ENCODE data around the gene B3GLCT. TPM values are rescaled to one million over a fixed set of nuclear protein-coding genes. Genes with fewer than 3 reads are reported as not detected.

B3GLCT gene
- total and polyA plus RNA-seq, 4 donors = 1.5 to 3.6 (median 2.2) TPM

DNA sequence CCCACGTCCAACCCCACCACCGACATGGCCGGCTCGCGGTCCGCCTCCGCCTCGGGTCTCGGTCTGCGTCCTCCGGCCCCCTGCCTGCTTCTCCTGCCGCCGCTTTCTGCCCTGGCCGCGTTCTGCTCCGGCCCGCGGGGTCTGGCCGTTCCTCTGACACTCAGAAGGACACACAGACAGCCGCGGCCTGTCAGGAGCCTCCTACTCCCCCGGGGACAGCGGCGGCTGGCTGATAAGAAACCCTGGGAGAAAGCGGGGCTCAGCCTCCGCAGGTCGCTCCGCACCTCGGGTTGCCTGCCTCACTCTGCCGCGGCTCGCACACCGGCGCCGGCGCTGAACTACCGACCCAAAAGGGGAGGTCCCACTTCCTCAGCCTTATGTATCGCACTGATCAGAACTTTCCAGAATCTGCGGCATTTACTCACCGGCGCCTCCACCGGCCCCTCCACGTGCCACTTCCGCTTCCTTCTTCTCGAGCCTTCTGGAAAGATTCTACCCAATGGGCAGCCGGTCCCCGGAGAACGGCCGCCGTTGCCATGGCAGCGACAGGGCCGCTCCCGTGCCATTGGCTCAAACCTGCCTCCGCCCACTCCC lies 38.1 kb upstream of the B3GLCT start, which contains the start of gene HSPH1:
Gene HSPH1 (minus strand): TSS at position 348 of the 594 bp plus-strand sequence. CDS start 322 bp downstream, at position 26.
- under 1% methylated on average over 54 of the region's 54 CpGs for WGBS
- peak within 1 kb of the TSS; percentile 60 to 78 (median 66) for H3K4me3 ChIP-seq (ENCODE audit: low read depth in 1 of 3, low read length in 3 of 3)
- TF ChIP-seq JUND (IDR thresholded peaks at IDR 0.05) (no peak), HNF4G (IDR thresholded peaks at IDR 0.05) (no peak), SP1 (IDR thresholded peaks at IDR 0.05) (no peak), HNF4A (conservative IDR thresholded peaks at IDR 0.05) (no peak), EGR1 (IDR thresholded peaks at IDR 0.05; ENCODE audit: low read depth in 2 of 2) (peak in 1 of 2 donors; percentile 68), GABPA (IDR thresholded peaks at IDR 0.05 in 1 of 2, conservative IDR thresholded peaks at IDR 0.05 in 1 of 2) (peak; percentile 66 to 88), FOXA2 (IDR thresholded peaks at IDR 0.05) (no peak), YY1 (IDR thresholded peaks at IDR 0.05) (peak; percentile 95), RAD21 (IDR thresholded peaks at IDR 0.05) (no peak), TAF1 (conservative IDR thresholded peaks at IDR 0.05) (peak; percentile 65), RXRA (IDR thresholded peaks at IDR 0.05) (no peak)
- TF ChIP-seq, protein P1, sequence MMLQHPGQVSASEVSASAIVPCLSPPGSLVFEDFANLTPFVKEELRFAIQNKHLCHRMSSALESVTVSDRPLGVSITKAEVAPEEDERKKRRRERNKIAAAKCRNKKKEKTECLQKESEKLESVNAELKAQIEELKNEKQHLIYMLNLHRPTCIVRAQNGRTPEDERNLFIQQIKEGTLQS (IDR thresholded peaks at IDR 0.05) = no peak
- TF ChIP-seq, protein P2, sequence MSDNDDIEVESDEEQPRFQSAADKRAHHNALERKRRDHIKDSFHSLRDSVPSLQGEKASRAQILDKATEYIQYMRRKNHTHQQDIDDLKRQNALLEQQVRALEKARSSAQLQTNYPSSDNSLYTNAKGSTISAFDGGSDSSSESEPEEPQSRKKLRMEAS (IDR thresholded peaks at IDR 0.05) = peak; percentile 96
- TF ChIP-seq, protein P3, sequence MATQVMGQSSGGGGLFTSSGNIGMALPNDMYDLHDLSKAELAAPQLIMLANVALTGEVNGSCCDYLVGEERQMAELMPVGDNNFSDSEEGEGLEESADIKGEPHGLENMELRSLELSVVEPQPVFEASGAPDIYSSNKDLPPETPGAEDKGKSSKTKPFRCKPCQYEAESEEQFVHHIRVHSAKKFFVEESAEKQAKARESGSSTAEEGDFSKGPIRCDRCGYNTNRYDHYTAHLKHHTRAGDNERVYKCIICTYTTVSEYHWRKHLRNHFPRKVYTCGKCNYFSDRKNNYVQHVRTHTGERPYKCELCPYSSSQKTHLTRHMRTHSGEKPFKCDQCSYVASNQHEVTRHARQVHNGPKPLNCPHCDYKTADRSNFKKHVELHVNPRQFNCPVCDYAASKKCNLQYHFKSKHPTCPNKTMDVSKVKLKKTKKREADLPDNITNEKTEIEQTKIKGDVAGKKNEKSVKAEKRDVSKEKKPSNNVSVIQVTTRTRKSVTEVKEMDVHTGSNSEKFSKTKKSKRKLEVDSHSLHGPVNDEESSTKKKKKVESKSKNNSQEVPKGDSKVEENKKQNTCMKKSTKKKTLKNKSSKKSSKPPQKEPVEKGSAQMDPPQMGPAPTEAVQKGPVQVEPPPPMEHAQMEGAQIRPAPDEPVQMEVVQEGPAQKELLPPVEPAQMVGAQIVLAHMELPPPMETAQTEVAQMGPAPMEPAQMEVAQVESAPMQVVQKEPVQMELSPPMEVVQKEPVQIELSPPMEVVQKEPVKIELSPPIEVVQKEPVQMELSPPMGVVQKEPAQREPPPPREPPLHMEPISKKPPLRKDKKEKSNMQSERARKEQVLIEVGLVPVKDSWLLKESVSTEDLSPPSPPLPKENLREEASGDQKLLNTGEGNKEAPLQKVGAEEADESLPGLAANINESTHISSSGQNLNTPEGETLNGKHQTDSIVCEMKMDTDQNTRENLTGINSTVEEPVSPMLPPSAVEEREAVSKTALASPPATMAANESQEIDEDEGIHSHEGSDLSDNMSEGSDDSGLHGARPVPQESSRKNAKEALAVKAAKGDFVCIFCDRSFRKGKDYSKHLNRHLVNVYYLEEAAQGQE (IDR thresholded peaks at IDR 0.05) = peak; percentile 95
- peak; percentile 96 for DNase-seq (ENCODE audit: low spot score)
- peak within 1 kb of the TSS; percentile 99 to 100 for H3K27ac ChIP-seq (ENCODE audit: low read depth in 1 of 2, low read length in 2 of 2)
- H3K9me3 ChIP-seq (ENCODE audit: control insufficient read depth in 4 of 4, low read length in 3 of 4) = no peaks in the 10 kb centered on the region
- H3K36me3 ChIP-seq (ENCODE audit: control insufficient read depth in 4 of 4, insufficient read depth in 3 of 4, low read depth in 1 of 4, low read length in 3 of 4) = peaks cover 0 to 6% (median 2%) of the 10 kb centered on the region in 4 donors
- H3K27me3 ChIP-seq (ENCODE audit: control insufficient read depth in 4 of 4, insufficient read depth in 4 of 4, low read length in 3 of 4) = no peaks in the 10 kb centered on the region
- H3K9ac ChIP-seq (ENCODE audit: low read depth in 1 of 2, low read length in 2 of 2) = peak within 1 kb of the TSS; percentile 99
- H3K4me1 ChIP-seq (ENCODE audit: control insufficient read depth in 4 of 4, insufficient read depth in 4 of 4, low read length in 3 of 4) = peaks cover 0 to 16% (median 8%) of the 10 kb centered on the region in 4 donors

DNA sequence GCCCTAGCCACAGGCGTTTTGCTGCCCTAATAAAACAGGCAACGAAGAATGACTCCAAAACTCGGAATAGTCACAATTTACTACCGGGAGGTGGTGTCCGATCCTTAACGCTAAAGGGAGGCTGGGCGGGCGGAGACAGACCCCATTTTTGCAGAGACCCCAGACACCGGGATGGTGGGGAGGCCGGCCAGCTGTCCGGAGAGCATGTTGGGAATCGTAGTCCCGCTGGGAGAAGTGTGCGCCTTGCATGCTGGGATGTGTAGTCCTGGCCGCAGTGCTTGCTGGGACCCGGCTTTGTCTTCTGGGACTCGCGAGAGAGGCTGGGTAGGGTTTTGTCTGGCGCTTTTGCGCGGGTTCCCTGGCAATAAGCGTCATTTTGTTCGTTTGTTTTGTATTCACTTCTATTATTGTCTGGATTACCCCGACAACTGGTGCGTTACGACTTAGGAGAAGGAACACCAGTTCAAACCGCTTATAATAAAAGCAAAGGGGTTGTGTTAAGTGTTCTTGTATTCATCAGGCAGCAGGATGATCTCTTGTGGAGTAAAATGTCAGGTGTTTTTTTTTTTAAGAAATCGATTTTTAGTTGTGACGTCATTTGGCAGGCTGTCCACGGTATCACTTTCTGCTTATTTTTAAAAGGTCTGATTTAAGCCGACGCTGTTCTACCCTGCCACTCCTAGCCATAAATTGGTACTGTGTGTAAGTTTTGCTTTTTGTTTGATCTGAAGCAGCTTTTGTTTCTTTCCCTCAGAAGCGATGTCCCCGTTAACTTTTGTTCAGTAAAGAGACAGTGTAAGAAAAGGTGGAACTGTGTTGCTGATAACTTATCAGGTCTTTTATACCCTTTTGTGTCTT lies 37.4 kb upstream of the B3GLCT start:
- under 1% methylated on average over 34 of the region's 34 CpGs for WGBS
- peak; percentile 94 for DNase-seq (ENCODE audit: low spot score)
- Histone ChIP-seq H3K9ac (ENCODE audit: low read depth in 1 of 2, low read length in 2 of 2) (peak overlapping the region; percentile 84 to 99), H3K4me3 (ENCODE audit: low read depth in 1 of 3, low read length in 3 of 3) (peak overlapping the region; percentile 60 to 78 (median 66)), H3K27ac (ENCODE audit: low read depth in 1 of 2, low read length in 2 of 2) (peak overlapping the region; percentile 99 to 100), H3K9me3 (ENCODE audit: control insufficient read depth in 4 of 4, low read length in 3 of 4) (no peaks in the 10 kb centered on the region), H3K36me3 (ENCODE audit: control insufficient read depth in 4 of 4, insufficient read depth in 3 of 4, low read depth in 1 of 4, low read length in 3 of 4) (peaks cover 0 to 3% (median 0%) of the 10 kb centered on the region in 4 donors), H3K4me1 (ENCODE audit: control insufficient read depth in 4 of 4, insufficient read depth in 4 of 4, low read length in 3 of 4) (peaks cover 0 to 16% (median 8%) of the 10 kb centered on the region in 4 donors), H3K27me3 (ENCODE audit: control insufficient read depth in 4 of 4, insufficient read depth in 4 of 4, low read length in 3 of 4) (no peaks in the 10 kb centered on the region)
- TF ChIP-seq FOXA2 (IDR thresholded peaks at IDR 0.05) (no peak), FOXA1 (IDR thresholded peaks at IDR 0.05) (peak; percentile 18), RAD21 (IDR thresholded peaks at IDR 0.05) (peak in 1 of 2 donors; percentile 23), NR2F2 (IDR thresholded peaks at IDR 0.05) (no peak), SP1 (IDR thresholded peaks at IDR 0.05) (peak; percentile 55), JUND (IDR thresholded peaks at IDR 0.05) (peak; percentile 21 to 57), HNF4A (conservative IDR thresholded peaks at IDR 0.05) (no peak), EGR1 (IDR thresholded peaks at IDR 0.05; ENCODE audit: low read depth in 2 of 2) (no peak), RXRA (IDR thresholded peaks at IDR 0.05) (peak in 1 of 2 donors; percentile 9), HNF4G (IDR thresholded peaks at IDR 0.05) (no peak), YY1 (IDR thresholded peaks at IDR 0.05) (peak; percentile 87), GABPA (IDR thresholded peaks at IDR 0.05 in 1 of 2, conservative IDR thresholded peaks at IDR 0.05 in 1 of 2) (peak; percentile 5 to 79), TAF1 (conservative IDR thresholded peaks at IDR 0.05) (peak; percentile 38)
- TF ChIP-seq, protein P4, sequence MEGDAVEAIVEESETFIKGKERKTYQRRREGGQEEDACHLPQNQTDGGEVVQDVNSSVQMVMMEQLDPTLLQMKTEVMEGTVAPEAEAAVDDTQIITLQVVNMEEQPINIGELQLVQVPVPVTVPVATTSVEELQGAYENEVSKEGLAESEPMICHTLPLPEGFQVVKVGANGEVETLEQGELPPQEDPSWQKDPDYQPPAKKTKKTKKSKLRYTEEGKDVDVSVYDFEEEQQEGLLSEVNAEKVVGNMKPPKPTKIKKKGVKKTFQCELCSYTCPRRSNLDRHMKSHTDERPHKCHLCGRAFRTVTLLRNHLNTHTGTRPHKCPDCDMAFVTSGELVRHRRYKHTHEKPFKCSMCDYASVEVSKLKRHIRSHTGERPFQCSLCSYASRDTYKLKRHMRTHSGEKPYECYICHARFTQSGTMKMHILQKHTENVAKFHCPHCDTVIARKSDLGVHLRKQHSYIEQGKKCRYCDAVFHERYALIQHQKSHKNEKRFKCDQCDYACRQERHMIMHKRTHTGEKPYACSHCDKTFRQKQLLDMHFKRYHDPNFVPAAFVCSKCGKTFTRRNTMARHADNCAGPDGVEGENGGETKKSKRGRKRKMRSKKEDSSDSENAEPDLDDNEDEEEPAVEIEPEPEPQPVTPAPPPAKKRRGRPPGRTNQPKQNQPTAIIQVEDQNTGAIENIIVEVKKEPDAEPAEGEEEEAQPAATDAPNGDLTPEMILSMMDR (IDR thresholded peaks at IDR 0.05; ENCODE audit: low read depth, low read length, missing input control) = no peak
- TF ChIP-seq, protein P5, sequence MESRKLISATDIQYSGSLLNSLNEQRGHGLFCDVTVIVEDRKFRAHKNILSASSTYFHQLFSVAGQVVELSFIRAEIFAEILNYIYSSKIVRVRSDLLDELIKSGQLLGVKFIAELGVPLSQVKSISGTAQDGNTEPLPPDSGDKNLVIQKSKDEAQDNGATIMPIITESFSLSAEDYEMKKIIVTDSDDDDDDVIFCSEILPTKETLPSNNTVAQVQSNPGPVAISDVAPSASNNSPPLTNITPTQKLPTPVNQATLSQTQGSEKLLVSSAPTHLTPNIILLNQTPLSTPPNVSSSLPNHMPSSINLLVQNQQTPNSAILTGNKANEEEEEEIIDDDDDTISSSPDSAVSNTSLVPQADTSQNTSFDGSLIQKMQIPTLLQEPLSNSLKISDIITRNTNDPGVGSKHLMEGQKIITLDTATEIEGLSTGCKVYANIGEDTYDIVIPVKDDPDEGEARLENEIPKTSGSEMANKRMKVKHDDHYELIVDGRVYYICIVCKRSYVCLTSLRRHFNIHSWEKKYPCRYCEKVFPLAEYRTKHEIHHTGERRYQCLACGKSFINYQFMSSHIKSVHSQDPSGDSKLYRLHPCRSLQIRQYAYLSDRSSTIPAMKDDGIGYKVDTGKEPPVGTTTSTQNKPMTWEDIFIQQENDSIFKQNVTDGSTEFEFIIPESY (IDR thresholded peaks at IDR 0.05) = peak; percentile 99
- TF ChIP-seq, protein P1 (IDR thresholded peaks at IDR 0.05) = no peak
- TF ChIP-seq, protein P2 (IDR thresholded peaks at IDR 0.05) = peak; percentile 66

All from liver (tissue), 9 donors.